ENCODE data around the gene SDK2.

DNA sequence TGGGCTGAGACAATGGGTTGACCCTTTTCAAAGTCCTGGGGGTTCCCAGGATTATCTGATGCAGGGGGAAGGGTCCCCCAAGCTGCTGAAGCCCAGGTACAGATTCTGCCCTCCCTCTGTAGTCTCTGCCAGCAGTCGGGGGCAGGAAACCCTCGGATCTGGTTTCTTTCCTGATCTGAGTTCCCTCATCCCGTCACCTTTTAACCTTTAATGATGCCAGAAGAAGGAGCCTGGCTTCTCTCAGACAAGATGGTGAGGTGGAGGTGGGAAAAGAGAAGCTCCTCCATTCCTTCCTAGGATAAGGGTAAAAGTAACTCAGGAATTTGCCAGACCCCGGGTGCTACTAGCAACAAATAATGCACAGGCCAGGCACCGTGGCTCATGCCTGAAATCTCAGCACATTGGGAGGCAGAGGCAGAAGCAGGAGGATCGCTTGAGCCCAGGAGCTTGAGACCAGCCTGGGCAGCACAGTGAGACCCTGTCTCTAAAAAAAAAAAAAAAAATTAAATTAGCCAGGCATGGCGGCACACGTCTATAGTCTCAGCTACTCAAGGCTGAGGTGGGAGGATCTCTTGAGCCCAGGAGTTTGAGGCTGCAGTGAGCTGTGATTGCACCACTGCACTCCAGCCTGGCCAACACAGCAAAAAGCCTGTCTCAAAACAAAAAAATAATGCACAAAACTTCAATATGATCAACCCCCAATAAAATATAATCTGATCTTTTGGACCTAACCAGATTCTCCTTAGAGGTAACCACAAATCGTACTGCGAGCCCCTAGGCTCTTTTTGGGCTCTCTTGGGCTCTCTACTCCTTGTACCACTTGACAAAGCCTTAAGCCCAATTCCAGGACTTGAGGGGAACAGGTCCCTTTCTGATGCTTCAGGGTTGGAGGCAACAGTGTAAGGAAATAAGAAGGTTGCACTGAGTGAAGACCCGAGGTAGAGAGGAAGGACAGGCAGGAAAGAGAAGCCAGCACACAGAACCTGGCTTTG lies 338.1 kb downstream of the SDK2 start:
- TF ChIP-seq EZH2phosphoT487 (IDR thresholded peaks at IDR 0.05; ENCODE audit: borderline replicate concordance, low read length): no peak
- TF ChIP-seq, protein P1, sequence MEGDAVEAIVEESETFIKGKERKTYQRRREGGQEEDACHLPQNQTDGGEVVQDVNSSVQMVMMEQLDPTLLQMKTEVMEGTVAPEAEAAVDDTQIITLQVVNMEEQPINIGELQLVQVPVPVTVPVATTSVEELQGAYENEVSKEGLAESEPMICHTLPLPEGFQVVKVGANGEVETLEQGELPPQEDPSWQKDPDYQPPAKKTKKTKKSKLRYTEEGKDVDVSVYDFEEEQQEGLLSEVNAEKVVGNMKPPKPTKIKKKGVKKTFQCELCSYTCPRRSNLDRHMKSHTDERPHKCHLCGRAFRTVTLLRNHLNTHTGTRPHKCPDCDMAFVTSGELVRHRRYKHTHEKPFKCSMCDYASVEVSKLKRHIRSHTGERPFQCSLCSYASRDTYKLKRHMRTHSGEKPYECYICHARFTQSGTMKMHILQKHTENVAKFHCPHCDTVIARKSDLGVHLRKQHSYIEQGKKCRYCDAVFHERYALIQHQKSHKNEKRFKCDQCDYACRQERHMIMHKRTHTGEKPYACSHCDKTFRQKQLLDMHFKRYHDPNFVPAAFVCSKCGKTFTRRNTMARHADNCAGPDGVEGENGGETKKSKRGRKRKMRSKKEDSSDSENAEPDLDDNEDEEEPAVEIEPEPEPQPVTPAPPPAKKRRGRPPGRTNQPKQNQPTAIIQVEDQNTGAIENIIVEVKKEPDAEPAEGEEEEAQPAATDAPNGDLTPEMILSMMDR (IDR thresholded peaks at IDR 0.05; ENCODE audit: low read depth, low read length, poor library complexity, severe bottlenecking): no peak

Data from DOHH2 (cell line).